GM19025 (cell line): ENCODE results near the gene SCRN3.
A peak's percentile ranks its signal among the peaks of the same experiment; 100 is the strongest.
"Not testable (repeated sequence)": the region's sequence is repeated elsewhere in the genome, so short reads cannot be mapped to it uniquely, and the experiment has no call there.

ENCODE experiments used
- ATAC-seq: cut with Tn5 transposase; IDR thresholded peaks from one replicate; pipeline ENCODE4 v1.9.1; 2021; ENCODE audit warnings: mild to moderate bottlenecking, low read depth, moderate library complexity; ENCODE audit not compliant: unreplicated experiment

Gene SCRN3

GRCh38 chr2:174395284-174395968 is at the start of gene SCRN3:
SCRN3 (plus strand) TSS chr2:174395730; CDS start chr2:174398284, 2,554 bp downstream.
- peak; percentile 92 for ATAC-seq

- ATAC-seq = no peak
Observed at GRCh38 chr2:174350018-174350417, 45.5 kb upstream of the SCRN3 start.

GRCh38 chr2:174350593-174351181 is 44.8 kb upstream of the SCRN3 start:
- ATAC-seq = no peak

GRCh38 chr2:174353004-174353403 is 42.5 kb upstream of the SCRN3 start:
- no peak for ATAC-seq

- ATAC-seq = no peak
Observed at GRCh38 chr2:174356347-174356746, 39.2 kb upstream of the SCRN3 start.

- not testable (repeated sequence) for ATAC-seq
Observed at GRCh38 chr2:174359663-174360062, 35.9 kb upstream of the SCRN3 start.

GRCh38 chr2:174362949-174363348 is 32.6 kb upstream of the SCRN3 start:
- ATAC-seq = no peak

- ATAC-seq = not testable (repeated sequence)
Observed at GRCh38 chr2:174363492-174364225, 31.9 kb upstream of the SCRN3 start.

- ATAC-seq = no peak
Observed at GRCh38 chr2:174364628-174365027, 30.9 kb upstream of the SCRN3 start.

- ATAC-seq = no peak
Observed at GRCh38 chr2:174365571-174365970, 30.0 kb upstream of the SCRN3 start.

GRCh38 chr2:174368691-174369090 is 26.8 kb upstream of the SCRN3 start:
- no peak for ATAC-seq

- no peak for ATAC-seq
Observed at GRCh38 chr2:174376967-174377366, 18.6 kb upstream of the SCRN3 start.

- ATAC-seq = no peak
Observed at GRCh38 chr2:174383796-174384195, 11.7 kb upstream of the SCRN3 start.

GRCh38 chr2:174385201-174385600 is 10.3 kb upstream of the SCRN3 start:
- no peak for ATAC-seq

- not testable (repeated sequence) for ATAC-seq
Observed at GRCh38 chr2:174388706-174389105, 6.8 kb upstream of the SCRN3 start.

GRCh38 chr2:174389542-174389941 is 6.0 kb upstream of the SCRN3 start:
- no peak for ATAC-seq

- not testable (repeated sequence) for ATAC-seq
Observed at GRCh38 chr2:174390303-174390702, 5.2 kb upstream of the SCRN3 start.

GRCh38 chr2:174392706-174393105 is 2.8 kb upstream of the SCRN3 start:
- ATAC-seq = no peak

- peak; percentile 22 for ATAC-seq
Observed at GRCh38 chr2:174395969-174396630, 570 bp downstream of the SCRN3 start.

- no peak for ATAC-seq
Observed at GRCh38 chr2:174397773-174398172, 2.2 kb downstream of the SCRN3 start.

- no peak for ATAC-seq
Observed at GRCh38 chr2:174399171-174399570, 3.6 kb downstream of the SCRN3 start.
